Epithelial cell of alveolus of lung (primary cell): ENCODE measurements around the gene CYP4Z1. TPM values are rescaled to one million over a fixed set of nuclear protein-coding genes. Genes with fewer than 3 reads are reported as not detected.

Experiments used
- total RNA-seq: library from RNA; depleted of rRNA; stranded (reverse); fragments of >200 nt; gene quantifications from 2 replicates; pipeline ENCODE4 v1.2.1, GENCODE V29; 2015

The CYP4Z1 gene, protein sequence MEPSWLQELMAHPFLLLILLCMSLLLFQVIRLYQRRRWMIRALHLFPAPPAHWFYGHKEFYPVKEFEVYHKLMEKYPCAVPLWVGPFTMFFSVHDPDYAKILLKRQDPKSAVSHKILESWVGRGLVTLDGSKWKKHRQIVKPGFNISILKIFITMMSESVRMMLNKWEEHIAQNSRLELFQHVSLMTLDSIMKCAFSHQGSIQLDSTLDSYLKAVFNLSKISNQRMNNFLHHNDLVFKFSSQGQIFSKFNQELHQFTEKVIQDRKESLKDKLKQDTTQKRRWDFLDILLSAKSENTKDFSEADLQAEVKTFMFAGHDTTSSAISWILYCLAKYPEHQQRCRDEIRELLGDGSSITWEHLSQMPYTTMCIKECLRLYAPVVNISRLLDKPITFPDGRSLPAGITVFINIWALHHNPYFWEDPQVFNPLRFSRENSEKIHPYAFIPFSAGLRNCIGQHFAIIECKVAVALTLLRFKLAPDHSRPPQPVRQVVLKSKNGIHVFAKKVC
- total RNA-seq, result not detected in 2 replicates

DNA sequence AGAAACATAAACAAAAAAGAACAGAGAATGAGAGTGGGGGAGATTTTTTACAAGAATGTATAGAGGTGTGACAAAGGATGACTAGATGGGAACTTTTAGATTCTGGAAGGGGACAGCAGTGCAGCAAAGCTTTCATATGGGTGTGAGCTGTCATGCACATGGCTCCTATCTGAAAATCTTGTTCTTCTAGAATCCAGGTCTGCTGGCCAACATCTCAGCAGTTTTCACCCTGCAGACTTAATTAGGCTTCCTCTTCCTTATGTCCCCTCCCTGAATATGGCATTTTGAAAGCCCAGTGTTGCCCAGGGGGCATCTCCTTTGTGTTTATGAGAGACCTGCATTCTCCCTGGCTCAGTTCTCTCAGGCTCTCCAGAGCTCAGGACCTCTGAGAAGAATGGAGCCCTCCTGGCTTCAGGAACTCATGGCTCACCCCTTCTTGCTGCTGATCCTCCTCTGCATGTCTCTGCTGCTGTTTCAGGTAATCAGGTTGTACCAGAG lies at the start of gene CYP4Z1:
Gene CYP4Z1, plus strand, starts transcription at position 135 of the 498 bp plus-strand sequence. Its CDS starts 260 bp downstream, at position 395.

DNA sequence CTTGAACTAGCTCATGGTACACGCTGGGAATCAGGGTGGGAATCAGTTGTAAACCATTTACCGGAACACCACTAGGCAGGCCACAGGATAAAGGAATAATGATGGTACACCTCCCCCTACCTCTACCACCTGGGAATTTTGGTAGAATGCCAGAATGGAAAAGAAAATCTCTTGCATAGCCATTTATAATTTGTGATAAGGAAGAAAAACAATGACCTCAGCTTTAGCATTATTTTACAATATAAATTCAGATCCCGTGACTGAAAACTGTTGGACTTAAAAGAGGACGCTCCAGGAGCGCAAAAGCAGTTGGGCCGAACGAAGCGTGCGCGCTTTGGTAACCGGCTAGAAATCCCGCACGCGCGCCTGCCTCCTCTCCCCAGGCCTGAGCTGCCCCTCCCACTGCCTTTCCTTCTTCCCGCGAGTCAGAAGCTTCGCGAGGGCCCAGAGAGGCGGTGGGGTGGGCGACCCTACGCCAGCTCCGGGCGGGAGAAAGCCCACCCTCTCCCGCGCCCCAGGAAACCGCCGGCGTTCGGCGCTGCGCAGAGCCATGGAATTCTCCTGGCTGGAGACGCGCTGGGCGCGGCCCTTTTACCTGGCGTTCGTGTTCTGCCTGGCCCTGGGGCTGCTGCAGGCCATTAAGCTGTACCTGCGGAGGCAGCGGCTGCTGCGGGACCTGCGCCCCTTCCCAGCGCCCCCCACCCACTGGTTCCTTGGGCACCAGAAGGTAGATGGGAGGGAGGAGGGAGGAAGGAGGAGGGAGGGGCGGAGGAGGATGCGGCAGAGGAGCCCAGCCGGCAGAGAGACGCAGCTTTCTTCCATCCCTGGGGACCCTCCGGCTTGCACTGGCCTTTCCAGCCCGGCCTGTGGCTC lies 43.5 kb upstream of the CYP4Z1 start, which contains the start of gene CYP4X1:
Gene CYP4X1, plus strand, starts transcription at position 402 of the 873 bp plus-strand sequence. Its CDS starts 149 bp downstream, at position 551.

DNA sequence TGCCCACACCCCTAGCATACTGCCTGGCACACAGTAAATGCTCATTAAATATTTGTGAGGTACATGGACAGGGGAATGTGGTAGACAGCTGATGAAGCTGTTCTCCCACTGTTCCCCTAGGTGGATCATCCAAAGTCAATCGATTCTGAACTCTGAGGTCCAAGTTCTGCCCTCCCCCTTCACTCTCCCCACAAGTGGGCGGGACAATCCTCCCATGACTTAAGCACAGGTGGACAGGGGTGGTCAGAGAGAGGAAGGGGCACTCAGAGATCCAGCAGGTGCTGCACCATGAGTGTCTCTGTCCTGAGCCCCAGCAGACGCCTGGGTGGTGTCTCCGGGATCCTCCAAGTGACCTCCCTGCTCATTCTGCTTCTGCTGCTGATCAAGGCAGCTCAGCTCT lies 70.2 kb downstream of the CYP4Z1 start, which contains the start of gene CYP4A22:
Gene CYP4A22, plus strand, starts transcription at position 244 of the 400 bp plus-strand sequence. Its CDS starts 45 bp downstream, at position 289.

Other genes with a start within 250 kb of the CYP4Z1 start
- gene CYP4A11, start 125.8 kb upstream of the CYP4Z1 start, total RNA-seq, result not detected in 2 replicates
- gene CYP4X1, start 43.6 kb upstream of the CYP4Z1 start, total RNA-seq, result under 0.01 and 0.32 TPM in 2 replicates
- gene CYP4A22, start 70.2 kb downstream of the CYP4Z1 start, total RNA-seq, result not detected in 2 replicates
- gene PDZK1IP1, start 122.8 kb downstream of the CYP4Z1 start, total RNA-seq, result not detected in 2 replicates
- gene TAL1, start 165.0 kb downstream of the CYP4Z1 start, total RNA-seq, result under 0.01 TPM in 1 of 2 replicates, not detected in the other
- 5.7 and 15.1 TPM in 2 replicates for gene STIL, start 246.9 kb downstream of the CYP4Z1 start, total RNA-seq